NCI-H446 treated with DMSO at 0.1 percent for 48 hours (cell line): ENCODE measurements around the gene TMEM214.

Source experiments
- DNase-seq: peaks from one replicate; lab custom pipeline; 2025; lab: John Stamatoyannopoulos, UW

The TMEM214 gene, protein sequence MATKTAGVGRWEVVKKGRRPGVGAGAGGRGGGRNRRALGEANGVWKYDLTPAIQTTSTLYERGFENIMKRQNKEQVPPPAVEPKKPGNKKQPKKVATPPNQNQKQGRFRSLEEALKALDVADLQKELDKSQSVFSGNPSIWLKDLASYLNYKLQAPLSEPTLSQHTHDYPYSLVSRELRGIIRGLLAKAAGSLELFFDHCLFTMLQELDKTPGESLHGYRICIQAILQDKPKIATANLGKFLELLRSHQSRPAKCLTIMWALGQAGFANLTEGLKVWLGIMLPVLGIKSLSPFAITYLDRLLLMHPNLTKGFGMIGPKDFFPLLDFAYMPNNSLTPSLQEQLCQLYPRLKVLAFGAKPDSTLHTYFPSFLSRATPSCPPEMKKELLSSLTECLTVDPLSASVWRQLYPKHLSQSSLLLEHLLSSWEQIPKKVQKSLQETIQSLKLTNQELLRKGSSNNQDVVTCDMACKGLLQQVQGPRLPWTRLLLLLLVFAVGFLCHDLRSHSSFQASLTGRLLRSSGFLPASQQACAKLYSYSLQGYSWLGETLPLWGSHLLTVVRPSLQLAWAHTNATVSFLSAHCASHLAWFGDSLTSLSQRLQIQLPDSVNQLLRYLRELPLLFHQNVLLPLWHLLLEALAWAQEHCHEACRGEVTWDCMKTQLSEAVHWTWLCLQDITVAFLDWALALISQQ

DNA sequence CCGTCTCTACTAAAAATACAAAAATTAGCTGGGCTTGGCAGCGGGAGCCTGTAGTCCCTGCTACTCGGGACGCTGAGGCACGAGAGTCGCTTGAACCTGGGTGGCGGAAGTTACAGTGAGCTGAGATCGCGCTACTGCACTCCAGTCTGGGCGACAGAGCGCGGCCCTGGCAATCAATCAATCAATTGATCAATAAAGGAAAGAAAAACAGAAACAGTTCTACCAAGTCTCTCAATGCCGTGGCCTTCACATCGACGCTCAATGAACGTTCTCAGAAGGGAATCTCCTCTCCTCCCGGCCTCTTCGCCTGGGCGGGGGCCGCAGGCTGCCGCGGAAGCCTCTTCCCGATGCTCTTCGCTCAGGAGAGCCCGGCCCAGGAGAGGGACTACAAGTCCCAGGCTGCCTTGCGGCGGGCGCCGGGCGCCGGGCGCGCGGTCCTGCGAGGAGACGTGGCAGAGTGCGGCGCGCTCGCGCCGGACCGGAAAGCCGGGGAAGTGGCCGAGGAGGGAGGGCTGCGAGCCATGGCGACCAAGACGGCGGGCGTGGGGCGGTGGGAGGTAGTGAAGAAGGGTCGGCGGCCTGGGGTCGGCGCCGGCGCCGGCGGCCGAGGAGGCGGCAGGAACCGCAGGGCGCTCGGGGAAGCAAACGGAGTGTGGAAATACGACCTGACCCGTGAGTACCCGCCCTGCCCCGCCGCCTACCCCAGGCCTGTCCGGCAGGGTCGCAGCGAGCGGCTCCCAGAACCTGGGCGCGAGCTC lies at the start of gene TMEM214:
TSS of gene TMEM214 (plus strand) at position 471 of the 758 bp plus-strand sequence. CDS start at position 522, 51 bp downstream.
- DNase-seq: peak; percentile 59

DNA sequence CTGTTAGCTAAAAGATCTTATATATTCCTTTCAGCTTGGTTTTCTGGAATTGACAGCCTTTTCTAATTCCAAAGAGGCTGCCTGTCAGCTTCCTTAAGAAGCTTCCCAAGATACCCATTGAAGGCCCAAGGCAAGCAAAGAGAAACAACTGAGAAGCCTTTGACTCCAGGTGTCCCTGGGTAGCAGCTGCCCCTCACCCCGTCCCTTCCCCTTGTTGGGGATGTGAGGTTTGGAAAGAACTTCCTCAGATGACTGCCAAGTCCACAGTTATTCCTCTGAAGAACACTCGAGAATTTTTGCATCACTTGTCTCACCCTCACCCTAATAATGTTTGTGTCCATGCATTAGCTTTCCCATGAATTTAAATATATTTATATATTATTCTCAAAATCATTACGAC lies 49.0 kb upstream of the TMEM214 start:
- no peak for DNase-seq

DNA sequence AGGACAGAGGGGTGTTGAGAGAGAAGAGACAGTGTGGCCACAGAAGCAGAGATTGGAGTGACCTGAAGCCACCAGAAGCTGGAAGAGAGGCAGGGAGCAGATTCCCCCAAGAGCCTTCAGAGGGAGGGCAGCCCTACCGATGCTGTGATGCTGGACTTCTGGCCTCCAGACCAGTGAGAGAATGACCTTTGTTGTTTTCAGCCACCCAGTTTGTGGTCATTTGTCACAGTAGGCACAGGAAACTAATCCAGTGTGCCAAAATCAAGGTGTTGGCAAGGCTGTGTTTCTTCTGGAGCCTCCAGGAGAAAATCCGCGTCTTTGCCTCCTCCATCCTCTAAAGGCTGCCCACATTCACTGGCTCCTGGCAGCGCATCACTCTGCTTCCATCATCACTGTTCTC lies 47.0 kb upstream of the TMEM214 start:
- DNase-seq: no peak

DNA sequence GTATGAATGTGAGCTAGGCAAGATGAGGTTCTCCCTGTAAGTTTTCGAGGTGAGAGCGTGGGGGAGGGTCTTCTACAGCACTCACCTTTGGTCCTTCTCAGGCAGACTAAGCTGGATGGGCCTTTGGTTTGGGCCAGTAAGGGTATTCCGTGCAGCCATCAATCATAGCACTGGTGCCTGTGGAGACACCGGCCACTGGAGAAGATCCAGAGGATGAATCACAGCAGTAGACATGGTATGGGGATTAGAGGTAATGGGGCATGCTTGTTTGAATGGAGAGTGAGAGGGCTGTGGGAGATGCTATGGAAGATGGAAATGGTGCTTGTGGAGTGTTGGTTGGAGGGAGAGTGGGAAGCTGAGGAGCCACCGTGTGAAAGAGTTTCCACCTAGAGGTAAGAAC lies 46.2 kb upstream of the TMEM214 start:
- no peak for DNase-seq

DNA sequence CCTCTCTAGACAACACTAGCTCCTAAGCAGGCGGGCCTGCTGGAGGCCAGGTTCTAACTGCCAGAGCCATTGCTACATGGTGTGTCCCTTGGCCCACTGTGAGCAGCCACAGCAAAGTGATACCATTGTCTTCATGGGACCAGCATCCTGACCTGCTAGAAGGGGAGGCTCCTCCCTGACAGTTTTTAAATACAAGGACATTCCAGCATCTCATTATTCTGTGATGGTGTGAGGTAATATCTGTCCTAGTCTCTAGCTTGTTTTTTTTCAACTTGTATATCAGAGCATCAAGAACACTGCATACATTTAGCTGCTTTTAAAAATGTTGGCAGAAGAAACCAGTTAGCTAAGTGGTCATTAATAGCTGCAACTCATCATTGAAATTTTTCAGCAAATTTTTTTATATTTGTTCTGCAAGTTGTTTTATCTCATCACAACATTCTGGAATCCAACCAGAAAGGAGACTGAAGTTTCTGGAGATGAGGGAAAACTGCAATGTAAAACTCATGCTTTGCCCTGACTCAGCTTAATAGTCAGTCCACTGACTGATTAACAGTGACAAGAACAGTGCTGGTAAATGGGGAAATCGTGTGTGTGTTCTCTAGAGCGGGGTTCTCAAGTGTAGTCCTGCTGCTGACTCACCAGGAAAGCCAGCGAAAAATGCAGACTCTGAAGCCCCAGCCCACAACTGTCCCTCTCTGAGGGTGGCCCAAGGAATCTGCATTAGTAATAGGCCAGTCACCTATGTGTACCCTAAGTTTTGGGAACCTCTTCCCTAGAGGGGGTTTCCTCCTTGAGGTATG lies 44.5 kb upstream of the TMEM214 start:
- DNase-seq: no peak

DNA sequence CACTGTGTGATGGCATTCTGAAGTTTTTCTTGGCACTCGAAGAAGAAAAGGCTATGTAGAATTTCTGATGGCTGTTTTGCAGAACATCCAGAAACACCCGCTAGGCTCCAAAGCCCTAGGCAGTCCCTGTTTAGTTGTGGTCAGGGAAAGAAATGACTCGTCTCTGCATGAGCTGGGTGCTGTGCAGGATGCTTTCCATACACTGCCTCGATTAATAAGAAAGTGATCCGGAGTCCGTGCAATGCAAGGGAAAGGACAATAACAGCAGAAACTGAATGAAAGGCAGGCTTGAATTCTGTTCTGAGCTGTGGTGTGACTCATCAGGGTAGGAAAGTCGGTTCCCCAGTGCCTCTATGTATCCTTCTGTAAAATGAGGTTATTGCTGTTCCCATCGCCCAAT lies 43.6 kb upstream of the TMEM214 start:
- no peak for DNase-seq

DNA sequence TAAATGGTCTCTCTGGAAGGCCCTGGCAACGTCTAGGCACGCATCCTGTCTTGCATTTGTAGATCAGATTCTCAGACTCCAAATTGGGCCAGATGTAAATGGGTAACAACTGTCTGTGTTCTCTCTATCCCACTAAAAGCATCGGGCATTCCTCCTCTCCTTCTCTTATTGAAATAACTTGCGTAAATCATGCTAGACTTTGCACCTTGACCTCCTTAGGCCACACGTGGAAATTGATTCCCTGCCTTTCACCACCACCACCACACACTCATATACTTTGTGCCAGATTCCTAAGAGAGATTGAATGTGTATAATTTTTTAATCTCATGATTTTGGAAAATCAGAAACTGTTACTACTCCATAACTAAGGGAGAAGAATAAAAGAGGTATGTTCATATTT lies 41.0 kb upstream of the TMEM214 start:
- DNase-seq: no peak

DNA sequence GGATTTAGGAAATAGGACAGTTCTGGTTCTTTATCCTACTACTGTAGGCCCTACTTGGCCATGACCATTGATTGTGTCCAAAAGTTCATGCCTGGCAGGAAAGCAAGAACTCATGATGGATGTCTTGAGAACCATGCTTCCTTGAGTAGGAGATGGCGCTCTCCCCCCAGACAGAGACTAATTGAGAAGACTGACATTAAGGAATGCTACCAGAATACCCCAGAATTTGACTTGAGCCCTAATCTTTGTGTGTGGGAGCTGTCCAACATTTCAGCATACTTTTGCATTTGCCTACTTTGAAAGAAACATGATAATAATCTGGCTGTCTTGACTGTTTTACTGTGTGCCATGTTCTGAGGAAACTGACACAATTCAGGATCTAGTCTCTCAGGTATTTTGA lies 39.0 kb upstream of the TMEM214 start:
- DNase-seq: no peak

DNA sequence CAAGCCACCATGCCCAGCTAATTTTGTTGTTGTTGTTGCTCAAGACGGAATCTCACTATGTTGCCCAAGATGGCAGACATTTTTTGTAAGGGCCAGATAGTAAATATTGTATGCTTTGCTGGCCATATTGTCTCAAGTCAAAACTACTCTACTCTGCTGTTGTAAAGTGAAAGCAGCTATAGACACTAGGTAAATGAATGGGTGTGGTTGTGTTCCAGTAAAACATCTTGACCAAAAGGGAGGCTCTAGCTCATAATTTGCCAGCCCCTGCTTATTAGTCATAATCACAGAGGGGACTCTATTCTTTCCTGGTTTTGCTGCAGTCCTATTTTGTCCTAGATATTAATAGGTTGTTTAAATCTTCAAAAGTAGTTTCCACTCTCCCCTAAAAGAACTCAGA lies 37.8 kb upstream of the TMEM214 start:
- no peak for DNase-seq

DNA sequence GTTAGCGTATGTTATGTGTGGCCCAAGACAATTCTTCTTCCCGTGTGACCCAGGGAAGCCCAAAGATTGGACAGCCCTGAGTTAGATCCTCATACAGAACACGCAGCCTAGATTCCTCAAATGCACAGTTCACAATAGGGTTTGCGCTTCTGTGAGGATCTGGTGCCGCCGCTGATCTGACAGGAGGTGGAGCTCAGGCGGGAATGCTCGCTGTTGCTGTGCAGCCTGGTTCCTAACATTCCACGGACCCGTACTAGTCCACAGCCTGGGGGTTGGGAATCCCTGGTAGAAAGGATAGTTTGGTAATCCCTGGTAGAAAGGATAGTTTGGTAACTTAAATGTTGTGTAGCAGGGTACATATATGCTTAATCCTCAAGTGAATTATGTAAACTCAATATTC lies 35.4 kb upstream of the TMEM214 start:
- DNase-seq: no peak

DNA sequence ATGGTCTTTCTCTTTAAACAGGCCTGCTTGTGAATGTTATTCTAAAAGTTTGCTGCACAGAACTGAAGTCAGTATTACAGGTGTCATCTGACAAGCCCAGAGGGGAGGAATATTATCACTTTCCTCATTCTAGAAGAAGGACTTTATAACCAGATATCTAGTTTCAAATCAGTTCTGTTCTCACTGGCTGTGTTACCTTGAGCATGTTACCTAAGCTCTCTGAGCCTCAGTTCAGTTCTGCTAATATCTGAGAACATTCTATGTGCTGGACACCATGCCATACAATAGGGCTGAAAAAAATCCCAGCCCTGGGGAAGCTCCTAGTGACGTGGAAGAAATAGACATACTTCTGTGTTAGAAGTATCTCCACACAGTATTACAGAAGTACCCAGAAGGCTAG lies 34.4 kb upstream of the TMEM214 start:
- no peak for DNase-seq

DNA sequence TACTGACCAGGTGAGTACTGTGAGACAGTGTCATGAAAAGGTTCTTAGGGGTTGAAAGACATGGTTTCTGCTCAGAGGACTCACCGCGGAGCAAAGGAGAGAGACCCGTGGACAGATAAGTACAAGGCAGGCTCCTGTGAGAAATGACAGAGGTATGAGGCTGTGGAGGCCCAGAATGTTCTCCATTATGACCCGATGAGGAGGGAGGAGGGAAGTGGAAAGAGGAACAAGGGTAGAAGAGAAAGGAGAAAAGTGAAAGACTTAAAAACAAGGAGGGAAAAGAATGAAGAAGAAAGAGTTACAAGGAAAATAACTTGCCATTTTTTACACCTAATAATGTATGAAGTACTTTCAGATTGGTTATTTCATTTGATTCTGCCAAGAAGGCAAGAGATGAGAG lies 32.5 kb upstream of the TMEM214 start:
- DNase-seq: no peak

DNA sequence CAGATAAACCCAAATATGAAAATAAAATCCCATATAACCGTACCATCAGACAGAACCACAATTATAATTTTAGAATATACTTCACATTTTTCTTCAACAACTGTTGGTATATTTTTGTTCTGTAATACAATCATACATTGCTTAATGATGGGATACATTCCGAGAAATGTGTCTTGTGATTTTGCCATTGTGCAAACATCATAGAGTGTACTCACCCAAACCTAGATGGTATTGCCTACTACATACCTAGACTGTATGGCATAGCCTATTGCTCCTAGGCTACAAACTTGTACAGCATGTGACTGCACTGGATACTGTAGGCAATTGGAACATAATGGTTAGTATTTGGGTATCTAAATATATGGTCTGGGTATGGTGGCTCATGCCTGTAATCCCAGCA lies 31.8 kb upstream of the TMEM214 start:
- no peak for DNase-seq

DNA sequence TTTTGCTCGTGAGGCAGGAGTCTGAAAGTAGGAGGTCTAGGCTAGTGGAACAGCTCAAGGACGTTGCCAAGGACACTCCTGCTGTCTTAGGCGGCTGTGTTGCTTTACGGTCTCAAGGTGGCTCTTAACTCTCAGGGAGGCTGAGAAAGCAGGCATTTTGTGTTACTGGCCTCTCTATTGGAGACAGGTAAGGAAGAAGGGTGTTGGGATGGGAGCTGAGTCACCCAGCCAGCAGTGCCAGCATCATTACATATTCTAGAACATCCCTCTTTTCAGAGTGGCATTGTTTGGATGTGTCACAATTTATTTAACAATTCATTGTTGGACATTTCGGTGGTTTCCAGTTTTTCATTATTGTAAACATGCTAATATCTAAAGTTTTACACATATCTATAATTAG lies 30.8 kb upstream of the TMEM214 start:
- no peak for DNase-seq

DNA sequence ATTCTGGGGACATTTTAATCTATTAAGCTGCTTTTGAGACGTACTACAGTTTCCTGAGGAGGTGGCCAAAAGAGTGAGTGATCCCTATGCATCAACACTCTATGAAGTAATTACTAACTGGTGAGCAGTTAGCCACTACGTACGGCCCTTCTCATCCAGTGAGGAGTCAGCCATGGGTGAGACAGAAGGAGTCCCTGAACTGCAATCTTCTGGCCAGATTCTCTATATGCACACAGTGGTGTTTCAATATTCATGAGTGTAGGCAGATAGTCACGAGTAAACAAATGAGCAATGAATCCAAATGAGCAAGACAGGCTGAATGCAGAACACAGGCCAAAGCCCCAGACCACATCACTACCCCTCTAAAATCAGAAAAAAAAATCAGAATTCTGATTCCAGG lies 29.8 kb upstream of the TMEM214 start:
- DNase-seq: no peak

DNA sequence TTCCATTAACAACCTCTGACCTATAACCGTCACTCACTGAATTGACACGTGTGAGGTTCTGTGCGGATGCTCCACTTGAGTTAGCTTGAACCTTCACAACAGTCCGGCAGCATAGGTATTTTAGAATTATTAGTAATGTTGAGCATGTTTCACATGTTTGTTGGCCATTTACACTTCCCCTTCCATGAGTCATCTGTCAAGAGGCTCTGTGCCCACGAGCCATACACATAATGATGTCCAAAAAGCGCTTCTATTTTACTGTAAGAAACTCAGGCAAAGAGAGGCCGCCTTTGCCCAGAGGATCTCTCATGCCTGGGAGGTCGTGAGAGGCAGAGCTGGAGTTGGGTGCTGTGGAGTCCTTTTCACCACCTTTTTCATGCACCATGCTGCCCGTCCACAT lies 28.9 kb upstream of the TMEM214 start:
- no peak for DNase-seq

DNA sequence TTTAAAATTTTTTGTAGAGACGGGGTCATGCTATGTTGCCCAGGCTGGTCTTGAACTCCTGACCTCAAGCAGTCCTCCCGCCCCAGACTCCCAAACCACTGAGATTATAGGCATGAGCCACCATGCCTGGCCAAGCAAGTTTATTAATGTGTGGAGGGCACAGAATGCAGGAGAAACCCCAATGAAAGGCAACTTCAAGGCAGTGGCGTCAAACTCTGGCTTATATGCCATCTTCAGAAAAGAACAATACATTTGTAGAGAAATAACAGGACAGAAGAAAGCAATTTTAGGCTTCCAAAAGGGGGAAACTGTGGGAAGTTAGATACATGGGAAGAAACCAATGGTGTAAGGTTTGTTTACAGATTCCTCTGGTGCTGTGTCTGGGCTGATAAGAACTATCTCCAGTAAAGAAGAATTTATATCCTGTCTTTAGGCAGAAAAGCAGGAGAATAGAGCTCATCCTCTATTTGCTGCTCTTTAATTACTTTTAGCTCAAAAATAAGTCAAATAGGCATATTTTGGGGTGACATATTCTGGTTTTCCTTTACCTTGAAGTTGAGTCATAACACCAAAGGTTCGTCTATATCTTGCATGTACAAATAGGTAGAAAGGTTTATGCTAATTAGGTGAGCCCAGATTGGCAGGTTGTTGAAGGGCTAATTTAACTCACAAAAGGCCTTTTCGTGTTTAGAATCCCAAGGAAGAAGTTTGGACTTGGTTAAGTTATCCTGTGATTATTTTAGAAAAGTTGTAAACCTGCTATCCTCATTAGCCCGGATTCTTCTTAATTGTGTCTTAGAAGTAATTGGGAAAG lies 26.0 kb upstream of the TMEM214 start:
- DNase-seq: no peak

DNA sequence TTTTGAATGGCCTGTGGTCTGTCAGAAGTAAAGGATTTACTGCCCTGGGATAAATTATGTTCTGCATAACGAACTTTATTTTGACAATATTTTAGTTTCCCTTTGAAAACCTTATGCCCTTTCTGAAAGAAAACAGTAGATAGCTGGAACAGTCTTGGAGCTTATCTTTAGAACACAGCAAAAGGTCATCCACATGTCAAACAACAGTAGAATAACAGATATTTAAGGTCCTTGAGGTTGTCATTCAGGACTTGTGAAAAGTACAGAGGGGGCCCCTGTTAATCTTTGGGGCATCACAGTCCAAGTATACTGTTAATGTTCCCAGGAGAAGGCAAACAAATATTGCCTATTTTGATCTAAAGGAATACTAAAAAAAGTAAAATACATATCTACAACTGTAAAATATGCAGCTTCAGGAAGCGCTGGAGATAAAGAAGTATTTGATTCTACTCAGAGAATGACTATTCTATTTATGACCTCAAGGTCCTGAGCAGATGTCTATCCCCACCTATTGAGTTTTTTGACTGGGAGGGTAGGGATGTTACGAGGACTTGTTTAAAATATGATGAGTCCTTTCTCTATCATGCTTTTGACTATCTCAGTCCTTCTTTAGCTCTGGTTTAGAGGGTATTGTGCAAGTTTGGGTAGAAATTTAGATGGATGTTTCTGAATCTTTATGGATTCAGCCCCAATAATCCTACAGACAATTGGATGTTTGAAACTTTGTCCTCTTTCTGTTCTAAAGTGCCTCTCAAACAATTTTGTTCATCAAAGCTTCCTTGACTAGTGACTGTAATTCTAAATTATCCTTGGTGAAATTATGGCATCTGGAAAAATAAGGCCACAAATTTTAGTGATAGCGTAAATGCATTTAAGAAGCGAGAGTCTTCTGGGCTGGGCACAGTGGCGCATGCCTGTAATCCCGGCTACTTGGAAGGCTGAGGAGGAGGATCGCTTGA lies 25.1 kb upstream of the TMEM214 start:
- DNase-seq: no peak

DNA sequence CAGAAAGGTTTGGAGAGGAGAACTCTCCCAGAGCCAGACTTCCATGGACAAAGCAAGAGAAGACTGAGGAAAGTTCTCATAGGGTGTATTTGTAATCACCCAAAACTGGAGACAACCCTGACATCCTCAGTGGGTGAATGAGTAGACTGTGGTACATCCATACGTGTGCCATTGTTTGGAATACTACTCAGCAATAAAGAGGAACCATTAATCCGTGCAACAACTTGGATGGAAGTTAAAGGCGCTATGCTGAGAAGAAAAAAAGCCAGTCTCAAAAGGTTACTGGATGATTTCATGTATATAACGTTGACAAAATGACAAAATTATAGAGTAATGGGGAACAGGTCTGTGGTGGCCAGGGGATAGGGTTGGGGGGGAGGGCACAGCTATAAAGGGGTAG lies 24.1 kb upstream of the TMEM214 start:
- no peak for DNase-seq

DNA sequence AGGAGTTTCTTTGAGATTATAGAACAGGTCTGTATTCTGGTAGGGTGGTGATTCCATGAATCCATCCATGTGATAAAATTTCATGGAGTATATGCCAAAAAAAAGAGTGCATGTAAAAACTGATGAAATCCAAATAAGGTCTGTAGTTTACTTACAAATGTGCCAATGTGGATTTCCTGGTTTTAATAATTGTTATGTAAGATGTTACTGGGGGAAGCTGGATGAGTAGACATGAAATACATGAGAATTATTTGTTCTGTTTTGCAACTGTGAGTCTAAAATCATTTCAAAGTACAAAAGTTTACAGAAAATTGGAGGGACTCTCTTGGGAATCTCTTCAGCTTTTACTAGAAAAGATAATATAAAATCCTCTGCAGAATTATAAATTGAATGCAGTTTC lies 23.7 kb upstream of the TMEM214 start:
- no peak for DNase-seq
